ENCODE results near the gene GNAQ.
A peak's percentile ranks its signal among the peaks of the same experiment; 100 is the strongest.
"Not testable (repeated sequence)": the region's sequence is repeated elsewhere in the genome, so short reads cannot be mapped to it uniquely, and the experiment has no call there.

GNAQ gene

DNA sequence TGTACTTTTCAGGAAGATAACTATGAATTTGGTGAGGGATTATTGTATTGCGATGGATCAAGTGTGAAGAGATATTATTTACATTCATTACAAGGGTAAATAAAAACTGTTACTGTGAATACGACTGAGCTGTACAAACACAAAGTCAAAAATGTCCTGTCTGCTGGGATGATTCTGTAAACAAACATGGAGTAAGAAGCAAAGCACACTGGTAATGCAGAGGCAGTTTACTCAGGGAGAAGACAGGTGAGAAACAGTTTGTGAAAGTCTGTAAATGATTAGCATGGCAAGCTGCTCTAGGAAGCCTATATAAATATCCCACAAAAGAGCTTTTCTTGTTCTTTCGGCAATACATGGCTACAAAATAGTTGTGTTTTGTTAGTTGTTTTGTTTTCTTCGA lies 268.0 kb downstream of the GNAQ start:
- no peak overlapping the region for H3K4me3 ChIP-seq (ENCODE audit: low read depth, low read length)
- no peak for TF ChIP-seq MYC (IDR thresholded peaks at IDR 0.05; ENCODE audit: low read depth, low read length)
- no peak for TF ChIP-seq POLR2A (IDR thresholded peaks at IDR 0.05; ENCODE audit: extremely low read depth, insufficient read length)
- no peak for DNase-seq (ENCODE audit: low read depth)

DNA sequence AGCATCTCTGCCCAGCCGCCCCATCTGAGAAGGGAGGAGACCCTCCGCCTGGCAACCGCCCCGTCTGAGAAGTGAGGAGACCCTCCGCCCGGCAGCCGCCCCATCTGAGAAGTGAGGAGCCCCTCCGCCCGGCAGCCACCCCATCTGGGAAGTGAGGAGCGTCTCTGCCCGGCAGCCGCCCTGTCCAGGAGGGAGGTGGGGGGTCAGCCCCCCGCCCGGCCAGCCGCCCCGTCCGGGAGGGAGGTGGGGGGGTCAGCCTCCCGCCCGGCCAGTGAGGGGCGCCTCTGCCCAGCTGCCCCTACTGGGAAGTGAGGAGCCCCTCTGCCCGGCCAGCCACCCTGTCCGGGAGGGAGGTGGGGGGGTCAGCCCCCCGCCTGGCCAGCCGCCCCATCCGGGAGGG lies 270.7 kb downstream of the GNAQ start:
- not testable (repeated sequence) for DNase-seq (ENCODE audit: low read depth); H3K4me3 ChIP-seq (ENCODE audit: low read depth, low read length)

DNA sequence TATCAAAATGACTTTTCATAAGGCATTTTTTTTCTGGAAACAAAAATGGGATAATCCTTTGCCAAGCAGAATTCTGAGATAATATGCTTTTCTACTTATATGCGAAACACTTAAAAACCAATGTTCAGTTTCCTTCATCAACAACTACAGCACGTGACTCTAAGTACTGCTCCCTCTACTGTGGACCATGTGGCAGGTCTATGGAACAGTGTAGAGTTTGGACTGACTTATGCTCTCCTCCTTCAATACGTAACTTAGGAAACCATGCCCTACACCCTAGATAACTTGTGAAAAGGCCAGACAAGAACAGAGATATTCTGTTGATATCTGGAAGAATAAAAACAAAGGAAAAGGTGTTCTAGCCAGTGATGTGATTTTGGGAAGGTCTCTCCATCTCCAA lies 272.2 kb downstream of the GNAQ start:
- no peak for DNase-seq (ENCODE audit: low read depth)
- no peak overlapping the region for H3K4me3 ChIP-seq (ENCODE audit: low read depth, low read length)

DNA sequence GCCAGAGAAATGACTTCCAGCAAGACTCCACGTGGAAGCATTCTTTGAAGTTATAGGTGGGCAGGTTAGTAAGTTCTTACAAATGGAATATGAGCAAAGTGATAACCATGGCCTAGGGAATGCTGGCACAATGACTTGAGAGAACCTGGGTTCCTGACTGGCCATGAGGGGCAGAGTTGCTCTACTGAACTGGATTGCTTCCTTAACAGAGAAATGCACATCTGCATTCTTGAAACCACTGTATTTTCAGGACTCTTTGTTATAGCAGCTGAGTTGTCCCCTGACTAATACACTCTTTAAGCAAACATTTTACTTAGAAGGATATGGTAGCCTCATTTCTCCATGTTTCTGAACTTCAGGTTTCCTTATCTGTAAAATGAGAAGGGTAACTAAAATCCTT lies 275.2 kb downstream of the GNAQ start:
- DNase-seq (ENCODE audit: low read depth): no peak
- TF ChIP-seq POLR2A (IDR thresholded peaks at IDR 0.05; ENCODE audit: extremely low read depth, insufficient read length): no peak
- no peak for TF ChIP-seq MYC (IDR thresholded peaks at IDR 0.05; ENCODE audit: low read depth, low read length)
- TF ChIP-seq, protein P1, sequence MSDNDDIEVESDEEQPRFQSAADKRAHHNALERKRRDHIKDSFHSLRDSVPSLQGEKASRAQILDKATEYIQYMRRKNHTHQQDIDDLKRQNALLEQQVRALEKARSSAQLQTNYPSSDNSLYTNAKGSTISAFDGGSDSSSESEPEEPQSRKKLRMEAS (IDR thresholded peaks at IDR 0.05; ENCODE audit: low read depth, low read length): no peak
- TF ChIP-seq, protein P2, sequence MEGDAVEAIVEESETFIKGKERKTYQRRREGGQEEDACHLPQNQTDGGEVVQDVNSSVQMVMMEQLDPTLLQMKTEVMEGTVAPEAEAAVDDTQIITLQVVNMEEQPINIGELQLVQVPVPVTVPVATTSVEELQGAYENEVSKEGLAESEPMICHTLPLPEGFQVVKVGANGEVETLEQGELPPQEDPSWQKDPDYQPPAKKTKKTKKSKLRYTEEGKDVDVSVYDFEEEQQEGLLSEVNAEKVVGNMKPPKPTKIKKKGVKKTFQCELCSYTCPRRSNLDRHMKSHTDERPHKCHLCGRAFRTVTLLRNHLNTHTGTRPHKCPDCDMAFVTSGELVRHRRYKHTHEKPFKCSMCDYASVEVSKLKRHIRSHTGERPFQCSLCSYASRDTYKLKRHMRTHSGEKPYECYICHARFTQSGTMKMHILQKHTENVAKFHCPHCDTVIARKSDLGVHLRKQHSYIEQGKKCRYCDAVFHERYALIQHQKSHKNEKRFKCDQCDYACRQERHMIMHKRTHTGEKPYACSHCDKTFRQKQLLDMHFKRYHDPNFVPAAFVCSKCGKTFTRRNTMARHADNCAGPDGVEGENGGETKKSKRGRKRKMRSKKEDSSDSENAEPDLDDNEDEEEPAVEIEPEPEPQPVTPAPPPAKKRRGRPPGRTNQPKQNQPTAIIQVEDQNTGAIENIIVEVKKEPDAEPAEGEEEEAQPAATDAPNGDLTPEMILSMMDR (IDR thresholded peaks at IDR 0.05; ENCODE audit: low read depth, low read length): no peak
- H3K4me3 ChIP-seq (ENCODE audit: low read depth, low read length): no peak overlapping the region

More for the DNA sequence above, 272.2 kb downstream of the GNAQ start:
- TF ChIP-seq POLR2A (IDR thresholded peaks at IDR 0.05; ENCODE audit: extremely low read depth, insufficient read length): no peak
- TF ChIP-seq, protein P2 (IDR thresholded peaks at IDR 0.05; ENCODE audit: low read depth, low read length): no peak
- TF ChIP-seq, protein P1 (IDR thresholded peaks at IDR 0.05; ENCODE audit: low read depth, low read length): no peak
- TF ChIP-seq MYC (IDR thresholded peaks at IDR 0.05; ENCODE audit: low read depth, low read length): no peak

DNA sequence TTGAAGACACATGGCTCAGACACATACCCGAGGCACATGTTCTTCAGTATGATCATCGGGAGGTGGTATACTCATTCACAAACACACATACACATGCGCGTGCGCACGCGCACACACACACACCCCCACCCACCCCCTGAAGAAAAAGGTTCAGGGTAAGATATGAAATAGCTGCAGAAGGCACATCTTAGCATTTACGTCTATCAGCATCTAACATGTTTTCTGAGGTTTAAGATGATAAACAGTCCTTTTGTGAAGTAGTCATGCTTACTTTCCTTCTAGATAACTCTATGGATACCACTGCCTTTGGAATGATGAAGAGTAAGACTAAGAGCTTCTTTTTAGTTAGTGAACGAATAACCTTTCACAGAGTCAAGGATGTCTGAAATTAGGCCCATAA lies 278.4 kb downstream of the GNAQ start:
- DNase-seq (ENCODE audit: low read depth): no peak
- H3K4me3 ChIP-seq (ENCODE audit: low read depth, low read length): no peak overlapping the region
- TF ChIP-seq, protein P1 (IDR thresholded peaks at IDR 0.05; ENCODE audit: low read depth, low read length): 0 out of 2 replicates have a peak, but pooled peaks have one; percentile 7
- TF ChIP-seq POLR2A (IDR thresholded peaks at IDR 0.05; ENCODE audit: extremely low read depth, insufficient read length): no peak

DNA sequence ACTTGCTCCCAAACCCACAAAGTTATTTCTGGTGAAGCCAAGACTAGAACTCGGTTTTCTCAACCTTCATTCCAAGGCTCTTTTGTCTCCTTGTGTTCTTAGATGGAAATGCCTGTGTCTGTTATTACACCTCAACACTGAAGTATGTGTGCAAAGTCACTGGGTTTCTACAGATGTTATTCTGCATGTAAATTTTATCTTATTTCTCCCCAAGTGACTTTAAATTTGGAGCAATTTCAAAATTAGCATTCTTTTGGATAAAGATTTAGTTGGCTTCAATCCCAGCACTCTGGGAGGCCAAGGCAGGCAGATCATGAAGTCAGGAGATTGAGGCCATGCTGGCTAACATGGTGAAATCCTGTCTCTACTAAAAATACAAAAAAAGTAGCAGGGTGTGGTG lies 279.1 kb downstream of the GNAQ start:
- H3K4me3 ChIP-seq (ENCODE audit: low read depth, low read length): no peak overlapping the region
- DNase-seq (ENCODE audit: low read depth): no peak
- TF ChIP-seq MYC (IDR thresholded peaks at IDR 0.05; ENCODE audit: low read depth, low read length) (no peak), POLR2A (IDR thresholded peaks at IDR 0.05; ENCODE audit: extremely low read depth, insufficient read length) (no peak)
- TF ChIP-seq, protein P1 (IDR thresholded peaks at IDR 0.05; ENCODE audit: low read depth, low read length): no peak
- TF ChIP-seq, protein P2 (IDR thresholded peaks at IDR 0.05; ENCODE audit: low read depth, low read length): no peak

DNA sequence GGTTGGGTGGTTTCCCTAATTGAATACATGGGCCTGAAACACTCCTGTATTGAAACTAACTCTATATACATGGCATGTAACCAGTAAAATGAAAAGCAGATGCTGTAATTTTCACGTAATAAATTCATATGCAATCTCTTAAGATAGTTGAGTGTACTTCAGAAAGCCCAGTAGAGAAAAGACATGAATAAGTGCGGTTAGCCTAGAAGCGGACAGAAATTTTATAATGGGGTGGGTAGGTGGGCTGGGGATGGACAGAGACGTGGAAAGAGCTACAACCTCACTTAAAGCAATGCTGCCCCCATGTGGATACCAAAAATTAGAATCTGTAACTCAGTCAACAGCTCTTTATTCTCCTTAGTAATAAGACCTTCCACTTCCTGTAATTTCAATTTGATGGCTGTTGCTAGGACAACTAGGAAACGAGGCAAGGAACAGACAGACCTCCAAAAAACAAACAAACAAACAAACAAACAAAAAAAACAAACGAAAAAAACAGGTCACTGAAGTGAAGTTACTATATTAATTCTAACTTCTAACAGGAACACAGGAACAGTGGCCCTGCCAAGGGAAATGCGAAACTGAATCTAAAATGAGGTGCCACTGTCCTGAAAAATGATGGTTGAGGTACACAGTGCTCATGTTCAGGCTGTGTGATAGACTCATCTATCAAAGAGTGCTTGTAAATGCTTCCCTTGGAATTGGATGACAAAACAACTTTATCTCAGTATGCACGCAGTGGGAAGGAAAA lies 280.1 kb downstream of the GNAQ start:
- no peak overlapping the region for H3K4me3 ChIP-seq (ENCODE audit: low read depth, low read length)
- no peak for TF ChIP-seq POLR2A (IDR thresholded peaks at IDR 0.05; ENCODE audit: extremely low read depth, insufficient read length)
- TF ChIP-seq, protein P2 (IDR thresholded peaks at IDR 0.05; ENCODE audit: low read depth, low read length): peak; percentile 19
- TF ChIP-seq MYC (IDR thresholded peaks at IDR 0.05; ENCODE audit: low read depth, low read length): no peak
- TF ChIP-seq, protein P1 (IDR thresholded peaks at IDR 0.05; ENCODE audit: low read depth, low read length): no peak
- DNase-seq (ENCODE audit: low read depth): peak; percentile 69
